Measurements from ENCODE around the gene ST6GALNAC1.
A peak's percentile ranks its signal among the peaks of the same experiment; 100 is the strongest.
"Not testable (repeated sequence)": the region's sequence is repeated elsewhere in the genome, so short reads cannot be mapped to it uniquely, and the experiment has no call there.

The ST6GALNAC1 gene

GRCh38 chr17:76640550-76641380 lies 2.8 kb downstream of the ST6GALNAC1 start:
- peak; percentile 82 for DNase-seq

GRCh38 chr17:76638263-76638662 lies 5.3 kb downstream of the ST6GALNAC1 start:
- DNase-seq = no peak

- DNase-seq = not testable (repeated sequence)
Measured at GRCh38 chr17:76636486-76637206, 6.9 kb downstream of the ST6GALNAC1 start.

GRCh38 chr17:76635659-76636360 lies 7.7 kb downstream of the ST6GALNAC1 start:
- DNase-seq = no peak

GRCh38 chr17:76635039-76635438 lies 8.5 kb downstream of the ST6GALNAC1 start:
- no peak for DNase-seq

GRCh38 chr17:76633628-76634328 lies 9.8 kb downstream of the ST6GALNAC1 start:
- DNase-seq = no peak

- no peak for DNase-seq
Measured at GRCh38 chr17:76631821-76632565, 11.6 kb downstream of the ST6GALNAC1 start.

- DNase-seq = no peak
Measured at GRCh38 chr17:76630151-76630550, 13.4 kb downstream of the ST6GALNAC1 start.

- DNase-seq = no peak
Measured at GRCh38 chr17:76627510-76627909, 16.0 kb downstream of the ST6GALNAC1 start.

GRCh38 chr17:76626442-76626841 lies 17.1 kb downstream of the ST6GALNAC1 start:
- no peak for DNase-seq

- no peak for DNase-seq
Measured at GRCh38 chr17:76625496-76625895, 18.1 kb downstream of the ST6GALNAC1 start.

- DNase-seq = peak; percentile 81
Measured at GRCh38 chr17:76623271-76624146, 20.0 kb downstream of the ST6GALNAC1 start.

GRCh38 chr17:76617838-76618237 lies 25.7 kb downstream of the ST6GALNAC1 start:
- no peak for DNase-seq

GRCh38 chr17:76614912-76615617 lies 28.5 kb downstream of the ST6GALNAC1 start:
- no peak for DNase-seq

- not testable (repeated sequence) for DNase-seq
Measured at GRCh38 chr17:76614064-76614759, 29.3 kb downstream of the ST6GALNAC1 start.

GRCh38 chr17:76612977-76613851 lies 30.3 kb downstream of the ST6GALNAC1 start:
- DNase-seq = peak; percentile 25

GRCh38 chr17:76612465-76612864 lies 31.1 kb downstream of the ST6GALNAC1 start:
- DNase-seq = no peak

- no peak for DNase-seq
Measured at GRCh38 chr17:76611758-76612157, 31.8 kb downstream of the ST6GALNAC1 start.

Data from hematopoietic multipotent progenitor cell treated with erythropoietin and hydrocortisone succinate and interleukin-3 and kit ligand, for 4 days (in vitro differentiated cells).